Colon (tissue), 2 donors: Measurements from ENCODE around the gene SNX5.

ENCODE experiments used
- FAIRE-seq: peaks from 2 replicates; lab custom pipeline; 2012; peaks lifted over from hg19 to GRCh38; lab: Jason Lieb, UNC
- donor health status: control.
- donor health status: control.

The SNX5 gene

DNA sequence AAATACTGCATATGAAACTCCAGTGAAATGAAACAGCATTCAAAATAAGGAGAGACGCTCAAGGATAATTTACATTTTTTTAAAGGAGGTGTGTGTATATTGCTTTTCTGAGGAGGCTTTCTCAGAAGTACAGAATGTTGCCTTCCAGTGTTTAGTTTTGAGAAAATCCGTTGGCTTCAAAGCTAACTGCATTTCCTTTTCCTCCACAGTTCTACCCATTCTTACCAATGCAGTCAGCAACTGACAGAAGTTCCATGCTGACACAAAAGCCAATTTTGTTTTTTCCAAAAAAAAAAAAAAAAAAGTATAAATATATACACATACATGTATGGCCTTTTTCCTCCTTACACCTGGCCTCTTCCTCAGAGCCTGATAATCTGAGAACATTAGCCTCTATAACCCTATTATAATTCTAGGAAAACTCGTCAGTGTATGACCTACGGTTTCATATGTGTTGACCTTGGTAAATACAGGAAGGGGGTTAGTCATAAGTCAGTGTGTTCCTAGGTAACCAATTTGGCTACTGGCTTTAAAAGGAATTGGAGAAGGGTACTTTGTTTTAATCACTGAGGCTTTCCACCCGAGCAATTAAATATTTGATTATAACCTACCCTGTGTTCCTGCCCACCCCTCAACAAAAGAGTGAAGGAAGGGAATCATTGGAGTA is 24.4 kb upstream of the SNX5 start:
- no peak for FAIRE-seq

- no peak for FAIRE-seq
These were observed 23.6 kb upstream of the SNX5 start for GRCh38 chr20:17992224-17992637.

GRCh38 chr20:17990278-17990972 is 21.8 kb upstream of the SNX5 start:
- FAIRE-seq = no peak

DNA sequence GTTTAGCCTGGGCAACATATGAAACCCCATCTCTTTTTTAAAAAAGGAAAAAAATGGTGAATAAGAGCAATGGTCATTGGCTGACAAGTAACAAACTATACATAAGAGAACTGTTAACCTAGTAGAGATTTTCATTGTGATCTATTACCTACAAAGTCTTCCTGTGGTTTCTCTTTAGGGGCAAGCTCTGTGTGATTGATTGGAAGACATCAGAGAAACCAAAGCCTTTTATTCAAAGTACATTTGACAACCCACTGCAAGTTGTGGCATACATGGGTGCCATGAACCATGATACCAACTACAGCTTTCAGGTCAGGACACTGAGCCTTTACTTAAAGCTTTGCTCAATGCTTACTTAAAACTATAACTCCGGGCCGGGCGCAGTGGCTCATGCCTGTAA is 19.4 kb upstream of the SNX5 start:
- no peak for FAIRE-seq

DNA sequence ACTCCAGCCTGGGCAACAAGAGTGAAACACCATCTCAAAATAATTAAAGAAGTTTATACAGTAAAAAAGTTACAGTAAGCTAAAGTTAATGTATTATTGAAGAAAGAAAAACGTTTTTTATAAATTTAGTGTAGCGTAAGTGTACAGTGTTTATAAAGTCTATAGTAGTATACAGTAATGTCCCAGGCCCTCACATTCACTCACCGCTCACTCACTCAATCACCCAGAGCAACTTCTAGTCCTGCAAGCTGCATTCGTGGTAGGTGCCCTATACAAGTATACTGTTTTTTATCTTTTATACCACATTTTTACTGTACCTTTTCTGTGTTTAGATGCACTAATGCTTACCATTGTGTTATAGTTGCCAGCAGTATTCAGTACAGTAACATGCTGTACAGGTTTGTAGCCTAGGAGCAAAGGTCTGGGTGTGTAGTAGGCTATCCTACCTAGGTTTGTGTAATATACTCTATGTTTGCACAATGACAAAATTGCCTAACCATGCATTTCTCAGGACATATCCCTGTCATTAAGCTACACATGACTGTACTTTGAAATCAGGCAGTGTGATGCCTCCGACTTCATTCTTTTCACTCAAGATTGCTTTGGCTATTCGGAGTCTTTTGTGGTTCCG is 16.9 kb upstream of the SNX5 start:
- FAIRE-seq = no peak

DNA sequence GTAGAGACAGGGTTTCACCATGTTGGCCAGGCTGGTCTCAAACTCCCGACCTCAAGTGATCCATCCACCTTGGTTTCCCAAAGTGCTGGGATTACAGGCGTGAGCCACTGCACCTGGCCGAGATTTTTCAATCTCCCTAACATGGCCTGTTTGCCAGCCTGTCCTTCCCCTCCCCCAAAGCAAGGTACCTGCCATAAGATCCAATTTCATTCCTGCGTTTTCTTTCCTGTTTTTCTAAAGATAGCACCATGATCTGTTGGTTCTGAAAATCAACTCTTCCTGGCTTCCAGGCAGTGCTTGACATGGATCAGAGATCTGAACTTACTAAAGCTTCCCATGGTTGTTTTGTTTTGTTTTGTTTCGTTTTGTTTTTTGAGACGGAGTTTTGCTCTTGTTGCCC is 7.7 kb upstream of the SNX5 start:
- no peak for FAIRE-seq

GRCh38 chr20:17972121-17972520 is 3.5 kb upstream of the SNX5 start:
- no peak for FAIRE-seq

- no peak for FAIRE-seq
These were observed 2.9 kb upstream of the SNX5 start for GRCh38 chr20:17971300-17972013.

- no peak for FAIRE-seq
These were observed 1.4 kb upstream of the SNX5 start for GRCh38 chr20:17969884-17970409.

DNA sequence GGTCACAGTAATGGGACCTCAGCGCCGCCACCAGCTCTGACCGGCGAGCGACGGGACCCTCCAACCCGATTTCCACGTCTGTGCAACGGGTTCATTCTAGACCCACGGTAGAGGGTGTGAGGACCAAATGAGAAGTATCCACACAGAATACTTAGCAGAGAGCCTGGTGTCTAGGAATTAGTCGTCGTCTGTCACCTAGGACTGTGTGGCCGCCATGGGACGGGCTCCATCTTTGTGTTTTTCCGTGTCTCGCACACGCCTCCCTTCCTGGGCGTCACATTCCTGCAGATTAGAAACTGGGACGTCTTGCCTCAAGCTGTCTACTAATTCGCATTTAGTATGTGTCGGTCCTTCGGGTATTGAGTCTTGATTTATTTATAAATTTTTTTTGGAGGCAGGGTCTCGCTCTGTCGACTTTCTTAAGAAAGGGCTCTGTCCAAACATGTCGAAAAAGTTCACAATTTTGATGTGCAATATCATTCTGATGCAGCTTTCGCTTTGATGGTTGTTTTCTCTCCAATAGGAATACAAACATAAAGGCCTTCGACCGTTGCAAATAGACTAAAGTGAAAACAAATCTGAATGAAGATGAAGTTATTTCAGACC is 787 bp upstream of the SNX5 start:
- no peak for FAIRE-seq

DNA sequence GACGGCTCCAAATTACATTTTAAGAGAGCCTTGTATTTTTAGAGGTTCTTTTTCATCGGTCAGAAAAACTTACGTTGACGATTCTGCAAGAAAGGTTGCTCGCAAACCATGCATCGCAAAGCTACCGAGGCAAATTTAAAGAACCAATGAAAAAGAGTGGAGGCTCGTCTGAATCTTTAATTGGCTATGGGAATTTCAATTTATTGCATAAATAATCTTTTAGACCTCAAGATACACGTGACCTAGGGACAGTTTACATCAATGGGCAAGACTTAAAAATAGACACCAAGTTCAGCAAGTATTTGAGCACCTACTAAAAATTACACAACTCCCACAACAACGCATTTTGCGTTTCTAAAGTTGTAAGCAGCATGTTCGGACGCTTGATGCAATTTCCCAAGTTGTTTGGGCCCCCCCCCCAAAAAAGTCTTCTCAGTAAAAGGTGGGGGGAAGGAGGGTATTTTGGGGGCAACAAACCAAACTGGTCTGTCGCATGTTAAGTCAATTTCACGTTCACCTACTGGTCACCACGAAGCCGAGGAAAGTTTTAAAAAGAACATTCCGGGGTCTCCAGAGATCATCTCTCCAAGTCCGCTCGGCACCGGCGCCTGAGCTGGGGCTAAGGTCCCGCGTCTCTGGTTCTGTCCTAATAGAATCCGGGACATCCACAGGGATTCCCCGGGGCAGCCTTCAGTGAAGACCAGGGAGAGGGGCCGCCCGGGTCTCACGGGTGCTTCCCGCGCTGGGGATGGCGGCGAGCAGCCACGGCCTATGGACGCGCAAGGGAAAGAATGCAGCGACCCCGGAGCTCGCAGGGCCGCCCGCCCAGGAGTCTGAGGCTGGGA is 851 bp downstream of the SNX5 start:
- FAIRE-seq = no peak

DNA sequence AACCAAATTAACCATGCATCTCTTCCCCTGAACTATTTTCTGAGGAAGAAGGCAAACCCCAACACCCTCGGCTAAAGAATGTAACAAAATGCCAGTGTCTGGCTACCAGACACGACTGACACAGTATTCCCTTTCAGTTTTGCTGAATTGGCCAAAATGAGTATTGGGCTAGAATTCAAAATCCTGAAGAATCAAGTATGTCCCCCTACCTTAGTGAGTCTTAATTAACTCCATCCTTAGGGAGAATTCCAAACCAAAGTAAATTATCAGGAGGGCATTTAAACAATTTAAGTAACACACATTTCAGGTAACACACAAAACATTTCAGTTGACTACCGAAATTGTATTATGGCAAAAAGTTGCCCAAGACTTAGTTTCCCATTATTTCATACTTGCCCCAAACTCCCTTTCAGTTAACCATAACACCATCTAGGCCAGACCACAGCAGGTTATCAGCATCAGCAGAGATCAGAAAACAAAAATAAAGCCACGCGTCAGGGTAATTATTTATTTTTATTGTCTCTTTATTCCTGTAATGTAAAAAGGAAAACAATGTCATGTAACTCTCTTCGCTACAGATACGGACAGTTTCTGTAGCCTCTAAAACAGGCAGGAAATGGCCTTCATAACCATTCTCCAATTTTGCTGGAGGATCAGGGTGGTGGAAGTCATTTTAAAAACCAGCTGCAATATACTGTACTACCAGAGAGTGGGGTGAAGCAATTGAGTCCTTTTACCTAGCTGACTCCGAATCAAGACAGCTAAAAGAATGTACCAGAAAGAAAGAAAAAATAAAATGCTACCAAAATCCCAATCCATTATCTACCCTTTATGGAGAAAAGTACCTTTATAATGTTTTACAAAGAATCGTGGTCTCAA is 1.9 kb downstream of the SNX5 start:
- FAIRE-seq = no peak

DNA sequence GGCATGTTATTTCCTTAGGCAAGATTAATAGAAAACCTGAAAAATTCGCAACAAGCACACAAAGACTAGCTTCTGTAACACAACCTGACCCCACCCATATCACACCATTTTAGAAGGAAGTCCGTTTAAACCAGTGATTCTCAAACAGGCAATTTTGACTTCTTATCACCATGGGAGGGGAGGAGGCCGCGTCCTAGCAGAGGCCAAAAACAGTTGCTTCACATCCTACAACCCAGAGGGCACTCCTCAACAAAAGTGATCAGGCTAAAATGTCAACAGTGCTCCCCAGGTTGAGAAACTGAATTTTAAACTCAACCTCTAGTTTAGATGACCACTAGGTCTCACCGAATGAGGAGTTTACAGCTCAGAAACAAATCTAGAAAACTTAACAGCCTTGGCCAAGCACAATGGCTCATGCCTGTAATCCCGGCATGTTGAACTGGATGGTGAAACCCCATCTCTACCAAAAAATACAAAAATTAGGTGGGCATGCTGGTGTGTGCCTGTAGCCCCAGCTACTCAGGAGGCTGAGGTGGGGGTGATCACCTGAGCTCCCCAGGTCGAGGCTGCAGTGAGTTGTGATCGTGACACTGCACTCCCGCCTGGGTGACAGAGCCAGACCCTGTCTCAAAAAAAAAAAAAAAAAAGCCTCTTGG is 3.4 kb downstream of the SNX5 start:
- no peak for FAIRE-seq

DNA sequence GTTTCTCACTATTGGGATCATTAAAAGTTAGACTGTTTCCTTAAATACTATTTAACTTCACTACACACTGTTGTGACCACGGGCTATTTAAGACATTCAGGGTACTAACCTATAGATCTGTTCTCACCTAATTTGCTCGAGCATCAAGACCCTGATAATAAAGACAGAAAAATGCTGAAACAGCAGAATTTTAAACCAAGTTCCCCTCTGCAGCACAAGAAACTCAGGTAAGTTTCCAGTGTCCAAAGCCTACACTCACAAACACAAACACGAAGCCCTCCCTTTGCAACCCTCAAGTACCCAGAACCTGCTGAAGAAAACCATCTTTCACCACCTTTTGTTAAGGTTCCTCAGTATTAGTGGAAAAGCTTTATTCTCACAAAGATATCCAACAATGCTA is 4.0 kb downstream of the SNX5 start:
- FAIRE-seq = no peak

DNA sequence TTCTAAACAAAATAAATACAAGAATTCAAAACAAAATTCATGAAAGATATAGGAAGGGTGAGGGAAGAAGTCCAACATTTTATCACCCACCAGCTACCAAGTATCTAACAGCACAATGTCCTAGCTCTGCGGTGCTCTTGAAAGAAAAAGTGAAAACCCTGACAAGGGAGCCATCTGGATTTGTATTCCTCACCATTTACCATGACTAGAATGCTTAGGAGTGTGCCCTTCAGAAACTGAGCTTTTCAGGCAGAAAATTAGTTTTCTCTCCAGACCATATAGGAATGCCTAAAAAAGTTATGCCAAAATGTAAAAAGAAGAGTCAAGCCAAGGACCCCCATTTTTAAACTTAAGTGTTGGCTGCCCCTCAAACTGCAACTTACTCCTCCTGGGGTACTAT is 4.5 kb downstream of the SNX5 start:
- no peak for FAIRE-seq

DNA sequence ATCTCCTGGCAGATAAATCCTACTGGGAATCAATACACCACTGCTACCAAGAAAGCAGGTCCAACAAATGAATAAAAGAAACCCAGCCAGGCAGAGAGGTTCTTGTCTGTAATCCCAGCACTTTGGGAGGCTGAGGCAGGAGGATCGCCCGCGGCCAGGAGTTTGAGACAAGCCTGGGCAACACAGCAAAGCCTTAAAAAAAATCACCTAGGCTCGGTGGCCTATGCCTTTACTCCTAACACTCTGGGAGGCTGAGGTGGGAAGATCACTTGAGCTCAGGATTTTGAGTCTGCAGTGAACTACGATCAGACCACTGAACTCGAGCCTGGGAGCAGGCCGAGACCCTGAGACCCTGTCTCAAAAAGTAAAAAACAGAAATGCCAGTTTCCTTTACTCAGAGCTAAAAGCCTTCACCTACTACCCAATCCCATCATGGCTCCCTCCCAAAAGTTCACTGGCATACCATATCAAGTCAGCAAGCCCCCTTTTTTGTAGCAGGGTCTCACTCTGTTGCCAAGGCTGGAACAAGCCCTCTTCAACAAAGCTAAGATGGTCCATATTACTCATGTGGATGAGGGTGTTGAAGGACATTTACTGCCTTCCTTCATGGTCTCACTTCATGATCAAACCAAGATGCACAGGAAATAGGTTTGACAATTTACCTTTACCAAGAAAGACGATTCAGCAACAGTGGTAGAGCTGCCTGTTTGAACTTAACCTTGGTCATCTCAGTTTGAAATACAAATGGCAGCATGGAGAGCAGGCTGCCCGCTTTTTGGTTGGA is 5.3 kb downstream of the SNX5 start:
- FAIRE-seq = no peak

DNA sequence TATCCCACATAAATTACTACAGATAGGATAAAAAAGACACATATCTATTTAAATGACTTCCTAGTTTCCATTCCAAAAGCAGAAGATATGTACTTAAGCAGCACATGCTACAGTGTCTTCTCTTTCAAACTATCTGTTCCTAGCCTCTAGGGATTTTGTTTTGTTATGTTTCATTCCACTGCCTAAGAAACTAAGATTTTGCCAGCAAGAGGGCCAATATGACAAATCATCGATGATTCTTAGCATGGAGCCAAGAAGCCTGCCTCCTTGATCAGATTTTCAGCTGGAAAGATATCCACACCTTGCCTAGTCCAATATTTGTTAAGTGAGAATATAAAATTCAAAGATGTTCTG is 7.0 kb downstream of the SNX5 start:
- no peak for FAIRE-seq

DNA sequence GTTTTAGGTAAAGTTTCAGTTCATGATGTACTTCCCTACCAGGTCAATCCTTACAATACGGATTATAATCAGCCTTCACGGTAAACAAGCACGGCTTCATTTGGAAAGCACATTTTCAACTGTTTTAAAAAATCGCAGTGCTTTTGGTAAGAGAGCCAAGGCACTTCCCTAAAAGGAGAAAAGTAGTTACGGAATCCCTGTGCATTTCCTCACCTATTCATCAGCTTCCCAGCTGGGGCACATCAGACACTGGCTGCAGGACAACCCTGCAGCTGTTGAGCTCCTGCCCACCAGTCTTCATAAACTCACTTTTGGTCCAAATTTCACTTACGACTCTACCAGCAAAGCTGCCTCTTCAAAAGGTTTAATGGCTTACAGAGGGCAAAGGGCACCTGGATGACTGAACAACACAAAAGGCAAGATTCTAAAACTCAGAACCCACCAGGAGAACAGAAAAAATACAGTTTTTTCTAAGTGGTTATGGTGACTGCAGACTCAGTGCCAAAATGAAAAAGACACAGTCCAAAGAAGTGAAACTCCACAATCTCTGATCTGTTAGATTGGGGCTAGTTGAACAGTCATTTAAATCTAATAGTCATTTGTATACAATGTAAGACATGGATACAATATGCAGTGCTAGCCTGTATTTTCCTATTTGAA is 7.5 kb downstream of the SNX5 start:
- FAIRE-seq = no peak
